Heart left ventricle (tissue), 13 donors: ENCODE measurements around the gene OGFOD1.

ENCODE experiments used
- POLR2A ChIP-seq, 2 donors: fragments of 450-650 bp; IDR thresholded peaks; one replicate each; pipeline ENCODE4 v1.6.1; 2017; ENCODE audit warnings: antibody characterized with exemption in 2 of 2, mild to moderate bottlenecking in 2 of 2, moderate library complexity in 2 of 2
- TF ChIP-seq, protein P1 (sequence below), 12 donors: fragments of 200-600 bp; sonication (generic) in 4 of 12; IDR thresholded peaks; one replicate each; pipeline versions ENCODE4 v1.5.0 to v1.8.0; 2018 to 2022; ENCODE audit warnings: antibody characterized with exemption in 12 of 12, mild to moderate bottlenecking in 5 of 12
- donor health status: ischemic (EF 13 %, LVEDD 7.1; RV severe dilation, severe dysfunction).
- donor health status: DM: no; HTN: yes; CAD: no.
- donor health status: DM: no; HTN: no; CAD: no.
- donor health status: ischemic (EF 25% LVEDD 6.9; RV normal size, moderate dysfunction).
- donor health status: ischemic (EF 25% LVEDD 5.7; RV mildly dilated, moderate dysfunction).
- donor health status: ischemic (EF 35%, LVEDD 5.7; RV mildly dilated, moderate dysfunction).
- donor health status: nonischemic (EF 11% LVEDD 7.7; RV severe dilation, severe dysfunction).
- donor health status: DM: yes; HTN: yes; CAD: no.
- donor health status: PGD.
- donor health status: ischemic (EF 29% LVEDD 5.4; RV normal size, mild dysfunction).
- donor health status: nonischemic (EF 23%, LVEDD 6.1; RV moderate dilation, normal function).

DNA sequence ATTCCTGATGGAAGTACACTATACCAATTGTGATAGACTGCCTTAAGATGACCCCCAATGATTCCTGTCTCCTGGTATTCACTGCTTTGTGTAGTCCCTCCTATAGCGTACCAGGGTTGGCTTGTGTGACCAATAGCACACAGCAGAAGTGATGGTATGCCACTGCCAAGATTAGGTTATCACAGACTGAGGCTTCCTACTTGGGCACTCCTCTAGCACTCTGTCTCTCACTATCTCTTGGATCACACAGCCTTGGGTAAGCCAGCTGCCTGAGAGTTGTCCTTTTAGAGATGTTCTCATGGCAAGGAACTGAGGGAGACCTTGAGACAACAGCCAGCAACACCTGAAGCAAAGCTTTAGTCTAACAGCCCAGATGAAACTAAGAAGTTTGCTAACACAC lies 13.3 kb upstream of the OGFOD1 start:
- TF ChIP-seq, protein P1, sequence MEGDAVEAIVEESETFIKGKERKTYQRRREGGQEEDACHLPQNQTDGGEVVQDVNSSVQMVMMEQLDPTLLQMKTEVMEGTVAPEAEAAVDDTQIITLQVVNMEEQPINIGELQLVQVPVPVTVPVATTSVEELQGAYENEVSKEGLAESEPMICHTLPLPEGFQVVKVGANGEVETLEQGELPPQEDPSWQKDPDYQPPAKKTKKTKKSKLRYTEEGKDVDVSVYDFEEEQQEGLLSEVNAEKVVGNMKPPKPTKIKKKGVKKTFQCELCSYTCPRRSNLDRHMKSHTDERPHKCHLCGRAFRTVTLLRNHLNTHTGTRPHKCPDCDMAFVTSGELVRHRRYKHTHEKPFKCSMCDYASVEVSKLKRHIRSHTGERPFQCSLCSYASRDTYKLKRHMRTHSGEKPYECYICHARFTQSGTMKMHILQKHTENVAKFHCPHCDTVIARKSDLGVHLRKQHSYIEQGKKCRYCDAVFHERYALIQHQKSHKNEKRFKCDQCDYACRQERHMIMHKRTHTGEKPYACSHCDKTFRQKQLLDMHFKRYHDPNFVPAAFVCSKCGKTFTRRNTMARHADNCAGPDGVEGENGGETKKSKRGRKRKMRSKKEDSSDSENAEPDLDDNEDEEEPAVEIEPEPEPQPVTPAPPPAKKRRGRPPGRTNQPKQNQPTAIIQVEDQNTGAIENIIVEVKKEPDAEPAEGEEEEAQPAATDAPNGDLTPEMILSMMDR (IDR thresholded peaks at IDR 0.05), result no peak
- no peak for TF ChIP-seq POLR2A (IDR thresholded peaks at IDR 0.05)
